ENCODE data around the gene TRNP1. TPM values are rescaled to one million over a fixed set of nuclear protein-coding genes. Genes with fewer than 3 reads are reported as not detected.

TRNP1 gene
- total and polyA plus RNA-seq, 3 experiments from 2014 or later, result 0.73 to 1.2 TPM; not detected in 1

- no peaks in the 10 kb centered on the region for H3K9me3 Mint-ChIP-seq
- H3K4me1 ChIP-seq (ENCODE audit: insufficient read depth, low read length), result peaks cover 11% of the 10 kb centered on the region
- H3K27ac Mint-ChIP-seq, result peak overlapping the region in 2 of 8 donors; percentile 35 to 77
- no peaks in the 10 kb centered on the region for H3K36me3 Mint-ChIP-seq
- peak overlapping the region in 4 of 7 donors; percentile 6 to 58 (median 18) for H3K4me3 Mint-ChIP-seq
- H3K4me3 ChIP-seq (ENCODE audit: low read length), result no peak overlapping the region
- no peak overlapping the region for H3K27ac ChIP-seq (ENCODE audit: low read depth, low read length)
- ChIA-PET POLR2A (no interaction called here), CTCF (interaction anchor here (0.6 kb wide), 1 partner anchor 401 kb away, joined by 3 read pairs; the partner anchor contains the start of gene GPR3)
- DNase-seq, result no peak
- peaks cover 6 to 18% (median 8%) of the 10 kb centered on the region in 3 donors for H3K4me1 Mint-ChIP-seq
- H3K27me3 ChIP-seq (ENCODE audit: insufficient read depth, low read length, poor library complexity, severe bottlenecking), result peaks cover 34% of the 10 kb centered on the region
- peaks cover 38 to 54% of the 10 kb centered on the region in 2 donors for H3K27me3 Mint-ChIP-seq
- H3K36me3 ChIP-seq (ENCODE audit: insufficient read depth, low read length), result no peaks in the 10 kb centered on the region
- H3K9me3 ChIP-seq (ENCODE audit: low read length), result no peaks in the 10 kb centered on the region
Measured at GRCh38 chr1:26991310-26992116, 2.0 kb upstream of the TRNP1 start.

- no peaks in the 10 kb centered on the region for H3K9me3 Mint-ChIP-seq
- H3K27ac ChIP-seq (ENCODE audit: low read depth, low read length), result no peak overlapping the region
- H3K36me3 ChIP-seq (ENCODE audit: insufficient read depth, low read length), result no peaks in the 10 kb centered on the region
- peaks cover 13 to 24% (median 14%) of the 10 kb centered on the region in 3 donors for H3K4me1 Mint-ChIP-seq
- no peaks in the 10 kb centered on the region for H3K9me3 ChIP-seq (ENCODE audit: low read length)
- peak overlapping the region; percentile 39 for H3K4me3 ChIP-seq (ENCODE audit: low read length)
- peak overlapping the region in 1 of 8 donors; percentile 91 for H3K27ac Mint-ChIP-seq
- DNase-seq, result peak in 1 of 5 donors; percentile 50
- peaks cover 33% of the 10 kb centered on the region for H3K27me3 ChIP-seq (ENCODE audit: insufficient read depth, low read length, poor library complexity, severe bottlenecking)
- H3K4me3 Mint-ChIP-seq, result peak overlapping the region; percentile 72 to 91 (median 80)
- peaks cover 15% of the 10 kb centered on the region for H3K4me1 ChIP-seq (ENCODE audit: insufficient read depth, low read length)
- peaks cover 53 to 54% of the 10 kb centered on the region in 2 donors for H3K27me3 Mint-ChIP-seq
- no peaks in the 10 kb centered on the region for H3K36me3 Mint-ChIP-seq
- ChIA-PET POLR2A (interaction anchor here (0.5 kb wide), 1 partner anchor 14 kb away, joined by 9 read pairs; no protein-coding TSS in a partner anchor), CTCF (interaction anchor here (1.0 to 1.3 kb wide), 2 partner anchors 14 to 51 kb away, joined by 3 to 4 read pairs; no protein-coding TSS in a partner anchor)
Measured at GRCh38 chr1:26994020-26994786, 711 bp downstream of the TRNP1 start.

GRCh38 chr1:26994787-26995517, 1.5 kb downstream of the TRNP1 start:
- ChIA-PET CTCF (interaction anchor here (1.0 to 1.3 kb wide), 2 partner anchors 14 to 51 kb away, joined by 3 to 4 read pairs; no protein-coding TSS in a partner anchor), POLR2A (interaction anchor here (0.5 kb wide), 1 partner anchor 14 kb away, joined by 9 read pairs; no protein-coding TSS in a partner anchor)
- peaks cover 33% of the 10 kb centered on the region for H3K27me3 ChIP-seq (ENCODE audit: insufficient read depth, low read length, poor library complexity, severe bottlenecking)

GRCh38 chr1:26996024-26996423, 2.5 kb downstream of the TRNP1 start:
- peaks cover 13 to 24% (median 14%) of the 10 kb centered on the region in 3 donors for H3K4me1 Mint-ChIP-seq
- no peak overlapping the region for H3K27ac Mint-ChIP-seq
- H3K27me3 ChIP-seq (ENCODE audit: insufficient read depth, low read length, poor library complexity, severe bottlenecking), result peaks cover 33% of the 10 kb centered on the region
- no peak for DNase-seq
- H3K4me1 ChIP-seq (ENCODE audit: insufficient read depth, low read length), result peaks cover 15% of the 10 kb centered on the region
- peaks cover 49 to 54% of the 10 kb centered on the region in 2 donors for H3K27me3 Mint-ChIP-seq
- H3K4me3 Mint-ChIP-seq, result peak overlapping the region in 2 of 7 donors; percentile 38 to 79
- no peaks in the 10 kb centered on the region for H3K9me3 ChIP-seq (ENCODE audit: low read length)
- H3K9me3 Mint-ChIP-seq, result no peaks in the 10 kb centered on the region
- H3K36me3 ChIP-seq (ENCODE audit: insufficient read depth, low read length), result no peaks in the 10 kb centered on the region
- no peak overlapping the region for H3K27ac ChIP-seq (ENCODE audit: low read depth, low read length)
- H3K4me3 ChIP-seq (ENCODE audit: low read length), result no peak overlapping the region
- CTCF ChIA-PET, result interaction anchor here (1.2 to 3.1 kb wide), 6 partner anchors 9 to 50 kb away, joined by 4 to 21 read pairs (median 8); no protein-coding TSS in a partner anchor
- POLR2A ChIA-PET, result no interaction called here
- no peaks in the 10 kb centered on the region for H3K36me3 Mint-ChIP-seq

More at GRCh38 chr1:26994787-26995517, 1.5 kb downstream of the TRNP1 start:
- Mint-ChIP-seq H3K9me3 (no peaks in the 10 kb centered on the region), H3K4me3 (peak overlapping the region; percentile 72 to 91 (median 80)), H3K27ac (peak overlapping the region in 1 of 8 donors; percentile 91), H3K27me3 (peaks cover 49 to 54% of the 10 kb centered on the region in 2 donors), H3K36me3 (no peaks in the 10 kb centered on the region), H3K4me1 (peaks cover 13 to 24% (median 14%) of the 10 kb centered on the region in 3 donors)
- no peak overlapping the region for H3K27ac ChIP-seq (ENCODE audit: low read depth, low read length)
- no peaks in the 10 kb centered on the region for H3K9me3 ChIP-seq (ENCODE audit: low read length)
- H3K36me3 ChIP-seq (ENCODE audit: insufficient read depth, low read length), result no peaks in the 10 kb centered on the region
- peaks cover 15% of the 10 kb centered on the region for H3K4me1 ChIP-seq (ENCODE audit: insufficient read depth, low read length)
- no peak overlapping the region for H3K4me3 ChIP-seq (ENCODE audit: low read length)
- DNase-seq, result no peak

- no peaks in the 10 kb centered on the region for H3K9me3 ChIP-seq (ENCODE audit: low read length)
- no peak overlapping the region for H3K27ac Mint-ChIP-seq
- H3K9me3 Mint-ChIP-seq, result no peaks in the 10 kb centered on the region
- H3K27me3 ChIP-seq (ENCODE audit: insufficient read depth, low read length, poor library complexity, severe bottlenecking), result peaks cover 33% of the 10 kb centered on the region
- no peak overlapping the region for H3K4me3 ChIP-seq (ENCODE audit: low read length)
- no peaks in the 10 kb centered on the region for H3K36me3 Mint-ChIP-seq
- peaks cover 13 to 24% (median 14%) of the 10 kb centered on the region in 3 donors for H3K4me1 Mint-ChIP-seq
- CTCF ChIA-PET, result interaction anchor here (0.8 to 3.1 kb wide), 10 partner anchors 10 to 49 kb away, joined by 3 to 21 read pairs (median 6); partner anchors contain the start of gene KDF1
- POLR2A ChIA-PET, result interaction anchor here (0.5 kb wide), 1 partner anchor 64 kb away, joined by 10 read pairs; no protein-coding TSS in a partner anchor
- H3K4me3 Mint-ChIP-seq, result no peak overlapping the region
- H3K36me3 ChIP-seq (ENCODE audit: insufficient read depth, low read length), result no peaks in the 10 kb centered on the region
- DNase-seq, result no peak
- peaks cover 45 to 49% of the 10 kb centered on the region in 2 donors for H3K27me3 Mint-ChIP-seq
- H3K27ac ChIP-seq (ENCODE audit: low read depth, low read length), result no peak overlapping the region
- H3K4me1 ChIP-seq (ENCODE audit: insufficient read depth, low read length), result peaks cover 15% of the 10 kb centered on the region
Measured at GRCh38 chr1:26996665-26997064, 3.2 kb downstream of the TRNP1 start.

GRCh38 chr1:26998429-26999300, 5.2 kb downstream of the TRNP1 start:
- H3K27me3 ChIP-seq (ENCODE audit: insufficient read depth, low read length, poor library complexity, severe bottlenecking), result peaks cover 26% of the 10 kb centered on the region
- H3K27me3 Mint-ChIP-seq, result peaks cover 35 to 40% of the 10 kb centered on the region in 2 donors
- no peaks in the 10 kb centered on the region for H3K9me3 Mint-ChIP-seq
- no peak overlapping the region for H3K27ac ChIP-seq (ENCODE audit: low read depth, low read length)
- no peak overlapping the region for H3K4me3 Mint-ChIP-seq
- peaks cover 7 to 15% (median 7%) of the 10 kb centered on the region in 3 donors for H3K4me1 Mint-ChIP-seq
- no peaks in the 10 kb centered on the region for H3K36me3 ChIP-seq (ENCODE audit: insufficient read depth, low read length)
- no peak overlapping the region for H3K27ac Mint-ChIP-seq
- DNase-seq, result no peak
- peaks cover 10% of the 10 kb centered on the region for H3K4me1 ChIP-seq (ENCODE audit: insufficient read depth, low read length)
- H3K4me3 ChIP-seq (ENCODE audit: low read length), result no peak overlapping the region
- ChIA-PET POLR2A (no interaction called here), CTCF (interaction anchor here (0.8 to 3.1 kb wide), 9 partner anchors 8 to 572 kb away, joined by 3 to 21 read pairs (median 4); partner anchors contain the start of genes GPN2, KDF1 and TENT5B)
- no peaks in the 10 kb centered on the region for H3K9me3 ChIP-seq (ENCODE audit: low read length)
- no peaks in the 10 kb centered on the region for H3K36me3 Mint-ChIP-seq

All from CD8-positive, alpha-beta memory T cell (primary cell).